ENCODE data around the gene CRYBG2. TPM values are rescaled to one million over a fixed set of nuclear protein-coding genes. Genes with fewer than 3 reads are reported as not detected.
"Not testable (repeated sequence)": the region's sequence is repeated elsewhere in the genome, so short reads cannot be mapped to it uniquely, and the experiment has no call there.

Gene CRYBG2
- total RNA-seq, 1 donor from 2014 or later: 6.9 TPM

DNA sequence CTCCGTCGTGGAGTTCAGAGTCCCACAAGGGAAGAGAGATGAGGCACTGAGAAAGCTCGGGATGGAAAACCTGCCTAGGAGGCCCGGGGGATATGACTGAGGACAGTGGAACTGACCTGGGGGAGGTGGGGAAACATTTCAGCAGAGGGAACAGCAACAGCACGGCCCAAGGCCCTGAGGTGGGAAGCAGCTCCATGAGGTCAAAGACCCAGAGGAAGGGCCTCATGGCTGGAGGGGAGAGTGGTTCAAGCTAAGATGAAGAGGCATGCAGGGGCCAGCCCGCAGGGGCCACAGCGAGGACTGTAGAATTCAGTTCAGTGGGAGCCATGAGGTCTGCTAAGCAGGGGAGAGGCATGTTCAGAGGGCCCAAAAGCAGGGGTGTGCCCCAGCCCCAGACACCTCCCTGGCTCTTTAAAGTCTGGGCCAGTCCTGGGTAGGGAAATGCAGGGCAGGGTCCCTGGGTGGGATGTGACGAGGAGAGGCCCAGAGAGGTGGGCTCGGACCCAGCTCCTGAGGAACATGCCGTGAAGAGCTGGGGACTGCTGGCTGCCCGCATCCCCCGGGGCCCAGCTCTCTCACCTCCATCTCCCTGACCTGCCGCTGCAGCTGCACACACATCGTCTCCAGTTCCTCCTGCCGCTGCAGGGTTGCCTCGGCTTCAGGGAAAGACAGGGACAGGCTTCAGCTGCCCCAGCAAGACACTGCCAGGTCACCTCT lies 57.4 kb downstream of the CRYBG2 start:
- no peaks in the 10 kb centered on the region for H3K27me3 ChIP-seq
- H3K36me3 ChIP-seq: no peaks in the 10 kb centered on the region
- no peak for DNase-seq
- TF ChIP-seq, protein P1, sequence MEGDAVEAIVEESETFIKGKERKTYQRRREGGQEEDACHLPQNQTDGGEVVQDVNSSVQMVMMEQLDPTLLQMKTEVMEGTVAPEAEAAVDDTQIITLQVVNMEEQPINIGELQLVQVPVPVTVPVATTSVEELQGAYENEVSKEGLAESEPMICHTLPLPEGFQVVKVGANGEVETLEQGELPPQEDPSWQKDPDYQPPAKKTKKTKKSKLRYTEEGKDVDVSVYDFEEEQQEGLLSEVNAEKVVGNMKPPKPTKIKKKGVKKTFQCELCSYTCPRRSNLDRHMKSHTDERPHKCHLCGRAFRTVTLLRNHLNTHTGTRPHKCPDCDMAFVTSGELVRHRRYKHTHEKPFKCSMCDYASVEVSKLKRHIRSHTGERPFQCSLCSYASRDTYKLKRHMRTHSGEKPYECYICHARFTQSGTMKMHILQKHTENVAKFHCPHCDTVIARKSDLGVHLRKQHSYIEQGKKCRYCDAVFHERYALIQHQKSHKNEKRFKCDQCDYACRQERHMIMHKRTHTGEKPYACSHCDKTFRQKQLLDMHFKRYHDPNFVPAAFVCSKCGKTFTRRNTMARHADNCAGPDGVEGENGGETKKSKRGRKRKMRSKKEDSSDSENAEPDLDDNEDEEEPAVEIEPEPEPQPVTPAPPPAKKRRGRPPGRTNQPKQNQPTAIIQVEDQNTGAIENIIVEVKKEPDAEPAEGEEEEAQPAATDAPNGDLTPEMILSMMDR (IDR thresholded peaks at IDR 0.05): no peak
- H3K4me3 ChIP-seq: no peak overlapping the region
- intact Hi-C loops (cut with DNase I): no loop called here
- peaks cover 5% of the 10 kb centered on the region for H3K4me1 ChIP-seq
- ATAC-seq: no peak
- no peaks in the 10 kb centered on the region for H3K9me3 ChIP-seq
- H3K27ac ChIP-seq: no peak overlapping the region

DNA sequence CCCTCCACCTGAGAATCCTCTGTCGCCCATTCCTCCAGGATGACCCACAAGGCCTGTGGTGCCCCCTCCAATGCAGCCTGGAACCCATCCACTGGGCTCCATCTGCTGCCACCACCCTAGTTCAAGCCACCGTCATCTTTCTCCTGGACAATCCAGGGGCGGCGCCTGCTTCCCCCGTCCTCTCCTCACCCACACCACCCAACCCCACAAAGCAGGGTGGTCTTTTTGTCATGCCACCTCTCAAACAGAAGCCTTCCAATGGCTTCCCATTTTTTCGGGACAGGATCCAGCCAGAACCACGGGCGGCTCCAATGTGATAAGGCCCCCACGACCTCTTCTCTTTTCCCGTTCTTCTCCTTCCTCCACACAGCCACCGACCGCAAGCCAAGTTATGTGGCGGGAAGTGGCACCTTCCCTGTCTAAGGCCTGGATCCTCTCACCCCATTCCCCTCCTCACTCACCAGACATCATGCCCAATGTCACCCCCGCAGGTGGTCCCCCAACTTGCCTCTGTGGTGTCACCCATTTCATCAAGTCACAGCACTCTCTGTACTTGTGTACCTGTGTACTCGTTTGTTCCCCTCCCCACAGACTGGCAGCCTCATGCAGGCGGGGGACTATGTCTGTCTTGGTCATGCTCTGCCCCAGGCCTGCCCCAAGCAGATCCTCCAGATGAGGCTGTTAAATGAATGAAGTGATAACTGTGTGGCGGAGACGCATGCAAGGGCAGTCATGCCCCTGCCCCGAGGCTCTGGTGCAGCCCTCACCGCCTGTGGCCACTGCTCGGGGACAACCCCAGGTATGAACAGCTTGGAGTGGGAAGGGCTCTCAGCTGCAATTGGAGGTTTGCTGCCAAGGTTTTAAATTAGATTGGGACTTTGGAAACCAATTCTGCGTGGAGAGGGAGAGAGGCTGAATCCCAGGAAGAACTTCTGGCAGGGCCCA lies 58.5 kb downstream of the CRYBG2 start:
- H3K4me3 ChIP-seq: no peak overlapping the region
- DNase-seq: no peak
- H3K4me1 ChIP-seq: peaks cover 16% of the 10 kb centered on the region
- TF ChIP-seq, protein P1 (IDR thresholded peaks at IDR 0.05): no peak
- no peaks in the 10 kb centered on the region for H3K27me3 ChIP-seq
- ATAC-seq: no peak
- H3K9me3 ChIP-seq: no peaks in the 10 kb centered on the region
- no peaks in the 10 kb centered on the region for H3K36me3 ChIP-seq
- intact Hi-C loops (cut with DNase I): no loop called here
- H3K27ac ChIP-seq: no peak overlapping the region

DNA sequence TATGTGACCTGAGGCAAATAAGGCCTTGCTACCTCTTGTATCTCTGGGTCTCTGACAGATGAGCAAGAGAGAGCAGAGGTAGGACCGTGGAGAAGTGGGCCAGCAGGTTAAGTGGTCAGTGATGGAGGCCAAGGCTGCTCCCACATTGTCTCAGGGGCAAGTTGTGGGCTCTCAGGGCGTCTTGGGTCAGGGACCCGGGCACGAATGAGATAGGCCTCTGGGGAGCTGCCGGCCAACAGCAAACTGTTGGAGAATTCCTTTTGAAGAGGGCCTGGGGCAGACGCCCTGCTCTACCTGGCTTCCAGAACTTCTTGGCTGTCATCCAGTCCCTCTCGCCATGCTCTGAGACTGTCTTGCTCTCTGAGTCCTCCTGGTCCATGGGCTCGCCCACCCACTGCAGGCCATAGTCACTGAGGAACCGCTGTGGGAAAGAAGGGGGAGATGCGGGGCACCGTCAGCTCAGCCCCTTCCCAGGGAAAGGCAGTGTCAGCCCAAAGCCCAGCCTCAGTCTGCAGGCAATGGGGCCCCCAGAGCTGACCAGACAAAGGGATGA lies 59.9 kb downstream of the CRYBG2 start:
- H3K27me3 ChIP-seq: no peaks in the 10 kb centered on the region
- no peaks in the 10 kb centered on the region for H3K9me3 ChIP-seq
- H3K27ac ChIP-seq: no peak overlapping the region
- DNase-seq (no peak), ATAC-seq (no peak)
- TF ChIP-seq, protein P1 (IDR thresholded peaks at IDR 0.05): no peak
- no peaks in the 10 kb centered on the region for H3K36me3 ChIP-seq
- intact Hi-C loops (cut with DNase I): no loop called here
- no peak overlapping the region for H3K4me3 ChIP-seq
- H3K4me1 ChIP-seq: peaks cover 28% of the 10 kb centered on the region

DNA sequence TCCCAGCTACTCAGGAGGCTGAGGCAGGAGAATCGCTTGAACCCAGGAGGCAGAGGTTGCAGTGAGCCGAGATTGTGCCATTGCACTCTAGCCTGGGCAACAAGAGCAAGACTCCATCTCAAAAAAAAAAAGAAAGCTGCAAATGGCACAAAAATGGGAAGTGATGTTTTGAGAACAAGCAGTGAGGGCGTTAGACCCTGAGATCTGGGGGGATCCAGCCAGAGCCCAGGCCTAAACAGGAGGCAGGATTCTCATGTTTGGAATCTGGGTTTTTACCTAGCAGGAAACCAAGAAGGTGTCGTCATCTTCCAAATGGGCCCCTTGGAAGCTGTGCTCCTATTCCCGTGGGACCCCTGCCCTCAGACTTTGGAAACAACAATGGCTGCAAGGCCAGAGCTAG lies 61.2 kb downstream of the CRYBG2 start:
- H3K4me3 ChIP-seq; H3K27ac ChIP-seq; H3K36me3 ChIP-seq; H3K9me3 ChIP-seq; DNase-seq; intact Hi-C loops (cut with DNase I); ATAC-seq; H3K27me3 ChIP-seq: not testable (repeated sequence)
- peaks cover 34% of the 10 kb centered on the region for H3K4me1 ChIP-seq

DNA sequence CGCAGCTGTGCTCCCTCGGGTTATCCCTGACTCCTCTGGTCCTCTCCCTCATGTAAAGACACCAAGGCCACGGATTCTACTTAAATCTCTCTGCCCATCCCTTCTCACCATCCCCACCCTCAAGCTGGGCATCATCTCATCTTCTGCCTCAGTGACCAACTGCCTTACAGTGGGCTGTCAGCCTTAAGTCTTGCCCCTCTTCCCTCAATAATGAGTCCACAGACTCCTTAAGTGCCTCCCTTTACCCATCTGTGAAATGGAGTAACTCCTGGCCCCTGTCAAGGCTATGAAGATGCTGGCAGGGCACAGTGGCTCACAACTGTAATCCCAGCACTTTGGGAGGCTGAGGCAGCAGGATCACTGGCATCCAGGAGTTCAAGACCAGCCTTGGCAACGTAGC lies 62.0 kb downstream of the CRYBG2 start:
- ATAC-seq (no peak), DNase-seq (no peak)
- intact Hi-C loops (cut with DNase I): no loop called here
- H3K4me1 ChIP-seq: peaks cover 42% of the 10 kb centered on the region
- TF ChIP-seq, protein P1 (IDR thresholded peaks at IDR 0.05): no peak
- H3K36me3 ChIP-seq: no peaks in the 10 kb centered on the region
- H3K27me3 ChIP-seq: no peaks in the 10 kb centered on the region
- H3K9me3 ChIP-seq: no peaks in the 10 kb centered on the region
- H3K27ac ChIP-seq: peak overlapping the region; percentile 81
- H3K4me3 ChIP-seq: no peak overlapping the region

DNA sequence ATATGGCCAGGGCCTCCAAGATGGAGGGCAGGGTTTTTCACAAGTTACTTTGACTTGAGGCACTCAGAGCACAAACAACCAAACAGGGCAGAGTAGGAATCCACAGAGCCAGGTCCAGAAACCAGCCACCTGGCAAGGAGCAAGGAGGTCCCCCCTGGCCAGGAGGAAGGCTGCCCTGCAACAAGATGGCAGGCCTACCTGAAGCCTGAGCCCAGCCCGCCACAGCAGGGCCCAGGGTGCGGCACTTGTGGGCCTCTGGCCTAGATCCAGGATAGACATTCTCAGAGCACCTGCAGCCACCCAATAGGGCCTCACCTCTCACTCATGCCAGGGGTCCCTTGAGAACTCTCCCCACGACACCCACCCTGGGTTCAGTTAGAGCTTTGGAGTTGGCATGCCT lies 62.5 kb downstream of the CRYBG2 start:
- DNase-seq: no peak
- Histone ChIP-seq H3K27ac (peak overlapping the region; percentile 81), H3K4me1 (peaks cover 47% of the 10 kb centered on the region), H3K9me3 (no peaks in the 10 kb centered on the region), H3K27me3 (no peaks in the 10 kb centered on the region), H3K36me3 (no peaks in the 10 kb centered on the region), H3K4me3 (no peak overlapping the region)
- intact Hi-C loops (cut with DNase I): no loop called here
- TF ChIP-seq, protein P1 (IDR thresholded peaks at IDR 0.05): no peak
- no peak for ATAC-seq
